Breast epithelium (tissue), 3 donors: ENCODE data around the gene FIZ1.

Experiments used
- CTCF ChIP-seq, 3 donors: fragments of 450-650 bp; IDR thresholded peaks; one replicate each; pipeline ENCODE4 v1.5.1; 2016 to 2017; ENCODE audit warnings: antibody characterized with exemption in 3 of 3, mild to moderate bottlenecking in 3 of 3, moderate library complexity in 3 of 3
- POLR2A ChIP-seq: fragments of 450-650 bp; IDR thresholded peaks from one replicate; pipeline ENCODE4 v1.6.1; 2016; ENCODE audit warnings: antibody characterized with exemption, mild to moderate bottlenecking, moderate library complexity

GRCh38 chr19:55579766-55580621 is 19.3 kb downstream of the FIZ1 start:
- TF ChIP-seq POLR2A = no peak
- TF ChIP-seq CTCF (IDR thresholded peaks at IDR 0.05) = no peak
